Body of pancreas (tissue), 4 donors: ENCODE data around the gene ABHD17A. TPM values are rescaled to one million over a fixed set of nuclear protein-coding genes. Genes with fewer than 3 reads are reported as not detected.
"Not testable (repeated sequence)": the region's sequence is repeated elsewhere in the genome, so short reads cannot be mapped to it uniquely, and the experiment has no call there.

Experiments
- ATAC-seq: fragments of 150-250 bp; one replicate; pipeline ENCODE4 v1.9.1; 2016
- DNase-seq, 4 donors: peaks; one replicate each; pipeline ENCODE4 v3.0.0-alpha.2; 2019
- H3K27ac ChIP-seq, 4 donors: fragments of 200-600 bp; sonication (generic); 1 replicate in 3 of 4; 2 replicates in 1 of 4; pipeline versions ENCODE4 v1.5.1 to v1.6.1; 2016 to 2019; ENCODE audit warnings: mild to moderate bottlenecking in 1 of 4, mixed read lengths in 1 of 4, moderate library complexity in 1 of 4
- H3K27me3 ChIP-seq, 2 donors: fragments of 200-600 bp; sonication (generic); one replicate each; pipeline ENCODE4 v1.6.0; 2016; ENCODE audit warnings: mild to moderate bottlenecking in 1 of 2
- H3K36me3 ChIP-seq, 2 donors: fragments of 200-600 bp; sonication (generic); replicated peaks in 1 of 2; 2 replicates each; pipeline ENCODE4 v1.5.1; 2016; ENCODE audit warnings: low read depth in 2 of 2; ENCODE audit not compliant: insufficient read depth in 1 of 2
- H3K4me1 ChIP-seq: fragments of 200-600 bp; sonication (generic); one replicate; pipeline ENCODE4 v1.6.0; 2016
- H3K4me3 ChIP-seq, 2 donors: fragments of 200-600 bp; sonication (generic); 1 replicate in 1 of 2; 2 replicates in 1 of 2; pipeline ENCODE4 v1.5.1; 2016 to 2019
- H3K9me3 ChIP-seq, 3 donors: fragments of 200-600 bp; sonication (generic); 1 replicate in 2 of 3; 2 replicates in 1 of 3; pipeline ENCODE4 v1.5.1; 2016
- CTCF ChIP-seq, 7 experiments: fragments of 450-650 bp in 4 of 7; fragments of 200-600 bp in 3 of 7; sonication (generic) in 3 of 7; IDR thresholded peaks; one replicate each; pipeline ENCODE4 v1.5.1; 2016 to 2019; ENCODE audit warnings: antibody characterized with exemption in 7 of 7
- POLR2A ChIP-seq, 3 donors: fragments of 450-650 bp; IDR thresholded peaks; one replicate each; pipeline ENCODE4 v1.6.1; 2016; ENCODE audit warnings: antibody characterized with exemption in 3 of 3, mild to moderate bottlenecking in 2 of 3
- WGBS, 2 donors: methylation state at CpG; one replicate each; pipeline ENCODE4 v1.1.5; 2017; 5-methylcytosine and 5-hydroxymethylcytosine counted together
- intact Hi-C: fragments of 100-400 bp; cut with DNase I; formaldehyde crosslinking; loops from one replicate; pipeline ENCODE4 v1.15.1; 2023
- total RNA-seq, 2 donors: library from RNA; depleted of rRNA; stranded (reverse); fragments of >200 nt; gene quantifications; one replicate each; pipeline ENCODE4 v1.1.0, GENCODE V29; 2016

Gene ABHD17A
- total RNA-seq, 2 donors from 2014 or later = 56.8 to 100 TPM

- Histone ChIP-seq H3K4me1 (peaks cover 41% of the 10 kb centered on the region), H3K27ac (peak overlapping the region in 3 of 4 donors; percentile 63 to 81 (median 78)), H3K4me3 (peak overlapping the region; percentile 61 to 82), H3K27me3 (no peaks in the 10 kb centered on the region), H3K9me3 (no peaks in the 10 kb centered on the region), H3K36me3 (no peaks in the 10 kb centered on the region)
- WGBS, 2 donors = 0 to 3% methylated on average over 6 to 11 of the region's 11 CpGs
- no peak for DNase-seq
- intact Hi-C loops = no loop called here
- no peak for TF ChIP-seq POLR2A (IDR thresholded peaks at IDR 0.05)
- TF ChIP-seq CTCF (IDR thresholded peaks at IDR 0.05) = no peak
- peak; percentile 1 for ATAC-seq
Measured at GRCh38 chr19:1884291-1884718, 991 bp downstream of the ABHD17A start.

- intact Hi-C loops = no loop called here
- H3K9me3 ChIP-seq = no peaks in the 10 kb centered on the region
- H3K4me1 ChIP-seq = peaks cover 41% of the 10 kb centered on the region
- H3K4me3 ChIP-seq = no peak overlapping the region
- no peaks in the 10 kb centered on the region for H3K36me3 ChIP-seq
- peak overlapping the region in 3 of 4 donors; percentile 63 to 81 (median 78) for H3K27ac ChIP-seq
- 18 to 24% methylated on average over 8 of the region's 8 CpGs for WGBS, 2 donors
- DNase-seq (no peak), ATAC-seq (no peak)
- H3K27me3 ChIP-seq = no peaks in the 10 kb centered on the region
- TF ChIP-seq CTCF (IDR thresholded peaks at IDR 0.05) = no peak
- no peak for TF ChIP-seq POLR2A (IDR thresholded peaks at IDR 0.05)
Measured at GRCh38 chr19:1883784-1884183, 1.5 kb downstream of the ABHD17A start.

GRCh38 chr19:1882786-1883692 lies 2.3 kb downstream of the ABHD17A start:
- WGBS, 2 donors = 65 to 72% methylated on average over 17 to 22 of the region's 25 CpGs
- intact Hi-C loops = no loop called here
- no peak for DNase-seq
- Histone ChIP-seq H3K27ac (peak overlapping the region in 2 of 4 donors; percentile 78 to 81), H3K4me3 (no peak overlapping the region), H3K36me3 (no peaks in the 10 kb centered on the region), H3K27me3 (no peaks in the 10 kb centered on the region), H3K9me3 (no peaks in the 10 kb centered on the region), H3K4me1 (peaks cover 41% of the 10 kb centered on the region)
- TF ChIP-seq POLR2A (IDR thresholded peaks at IDR 0.05) (no peak), CTCF (IDR thresholded peaks at IDR 0.05) (no peak)
- no peak for ATAC-seq

GRCh38 chr19:1882089-1882785 lies 3.1 kb downstream of the ABHD17A start:
- no peak for TF ChIP-seq CTCF (IDR thresholded peaks at IDR 0.05)
- no peak for TF ChIP-seq POLR2A (IDR thresholded peaks at IDR 0.05)
- no peak for DNase-seq
- Histone ChIP-seq H3K9me3 (no peaks in the 10 kb centered on the region), H3K27me3 (no peaks in the 10 kb centered on the region), H3K27ac (peak overlapping the region in 2 of 4 donors; percentile 78 to 81), H3K4me1 (peaks cover 41% of the 10 kb centered on the region), H3K36me3 (no peaks in the 10 kb centered on the region), H3K4me3 (no peak overlapping the region)
- no peak for ATAC-seq
- intact Hi-C loops = no loop called here
- WGBS, 2 donors = 64 to 76% methylated on average over 20 to 24 of the region's 31 CpGs

- Histone ChIP-seq H3K4me1 (peaks cover 44% of the 10 kb centered on the region), H3K27ac (peak overlapping the region in 2 of 4 donors; percentile 32 to 81)
- ATAC-seq, DNase-seq, H3K4me3 ChIP-seq, H3K36me3 ChIP-seq, intact Hi-C loops, H3K9me3 ChIP-seq, H3K27me3 ChIP-seq: not testable (repeated sequence)
- 73% methylated on average over 16 of the region's 44 CpGs; no CpG with 5 or more reads in 1 of the 2 donors for WGBS, 2 donors
Measured at GRCh38 chr19:1881393-1882088, 3.8 kb downstream of the ABHD17A start.
